Measurements from ENCODE around the gene FRMD8.

DNA sequence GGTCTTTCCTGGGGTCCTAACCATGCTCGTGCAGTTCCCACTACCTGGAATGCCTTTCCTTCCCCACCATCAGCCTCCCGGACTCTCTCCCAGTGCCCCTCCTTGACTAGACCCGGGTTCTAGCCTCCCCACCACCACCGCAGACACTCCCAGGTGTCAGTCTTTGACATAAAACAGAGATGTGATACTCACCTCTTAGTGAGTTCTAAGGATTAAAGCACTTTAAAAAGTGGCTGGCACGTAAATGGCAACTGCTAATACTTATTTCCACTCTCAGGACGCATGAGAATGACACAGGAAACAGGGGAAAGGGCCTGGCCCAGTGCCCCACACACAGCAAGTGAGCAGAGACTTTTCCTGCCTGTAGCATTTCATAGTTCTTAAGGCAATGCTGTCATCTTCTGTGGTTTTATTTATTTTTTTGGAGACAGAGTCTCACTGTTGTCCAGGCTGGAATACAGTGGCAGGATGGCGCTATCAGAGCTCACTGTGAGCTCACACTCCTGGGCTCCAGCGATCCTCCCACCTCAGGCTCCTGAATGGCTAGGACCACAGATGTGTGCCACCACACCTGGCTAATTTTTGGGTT is 2.0 kb upstream of the FRMD8 start:
- TF ChIP-seq POLR2A (IDR thresholded peaks at IDR 0.05) = no peak
- TF ChIP-seq, protein P1, sequence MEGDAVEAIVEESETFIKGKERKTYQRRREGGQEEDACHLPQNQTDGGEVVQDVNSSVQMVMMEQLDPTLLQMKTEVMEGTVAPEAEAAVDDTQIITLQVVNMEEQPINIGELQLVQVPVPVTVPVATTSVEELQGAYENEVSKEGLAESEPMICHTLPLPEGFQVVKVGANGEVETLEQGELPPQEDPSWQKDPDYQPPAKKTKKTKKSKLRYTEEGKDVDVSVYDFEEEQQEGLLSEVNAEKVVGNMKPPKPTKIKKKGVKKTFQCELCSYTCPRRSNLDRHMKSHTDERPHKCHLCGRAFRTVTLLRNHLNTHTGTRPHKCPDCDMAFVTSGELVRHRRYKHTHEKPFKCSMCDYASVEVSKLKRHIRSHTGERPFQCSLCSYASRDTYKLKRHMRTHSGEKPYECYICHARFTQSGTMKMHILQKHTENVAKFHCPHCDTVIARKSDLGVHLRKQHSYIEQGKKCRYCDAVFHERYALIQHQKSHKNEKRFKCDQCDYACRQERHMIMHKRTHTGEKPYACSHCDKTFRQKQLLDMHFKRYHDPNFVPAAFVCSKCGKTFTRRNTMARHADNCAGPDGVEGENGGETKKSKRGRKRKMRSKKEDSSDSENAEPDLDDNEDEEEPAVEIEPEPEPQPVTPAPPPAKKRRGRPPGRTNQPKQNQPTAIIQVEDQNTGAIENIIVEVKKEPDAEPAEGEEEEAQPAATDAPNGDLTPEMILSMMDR (IDR thresholded peaks at IDR 0.05) = no peak
